ENCODE data around the gene SLC46A2. TPM values are rescaled to one million over a fixed set of nuclear protein-coding genes. Genes with fewer than 3 reads are reported as not detected.

Gene SLC46A2
- total RNA-seq, result not detected in 2 replicates

GRCh38 chr9:112890106-112891081, at the start of gene SLC46A2:
Gene SLC46A2, minus strand, starts transcription at chr9:112890876. Its CDS starts 195 bp downstream, at chr9:112890681.

Other genes with a start within 250 kb of the SLC46A2 start
- gene INIP, start 172.8 kb downstream of the SLC46A2 start, total RNA-seq, result 13.1 and 17.2 TPM in 2 replicates
- 13.3 and 18.3 TPM in 2 replicates for gene SNX30, start 140.1 kb downstream of the SLC46A2 start, total RNA-seq
- 3.2 and 3.3 TPM in 2 replicates for gene ZNF883, start 121.3 kb upstream of the SLC46A2 start, total RNA-seq
- gene ZFP37, start 165.8 kb upstream of the SLC46A2 start, total RNA-seq, result 2.3 and 3.0 TPM in 2 replicates

Measured in smooth muscle cell of the pulmonary artery (primary cell).